Raji (cell line): ENCODE data around the gene TNKS1BP1.

ENCODE experiments used
- POLR2A ChIP-seq: IDR thresholded peaks from 2 replicates; pipeline ENCODE4 v1.6.1; 2011; ENCODE audit warnings: low read depth, low read length, control low read depth; ENCODE audit not compliant: insufficient read depth

TNKS1BP1 gene

GRCh38 chr11:57324886-57325734 lies at the start of gene TNKS1BP1:
TSS of gene TNKS1BP1 (minus strand) at chr11:57324952. CDS start at chr11:57321885, 3,067 bp downstream.
- peak; percentile 80 for TF ChIP-seq POLR2A

- no peak for TF ChIP-seq POLR2A
Observed at GRCh38 chr11:57373146-57373545, 48.4 kb upstream of the TNKS1BP1 start.

GRCh38 chr11:57370941-57371340 lies 46.2 kb upstream of the TNKS1BP1 start:
- no peak for TF ChIP-seq POLR2A

DNA sequence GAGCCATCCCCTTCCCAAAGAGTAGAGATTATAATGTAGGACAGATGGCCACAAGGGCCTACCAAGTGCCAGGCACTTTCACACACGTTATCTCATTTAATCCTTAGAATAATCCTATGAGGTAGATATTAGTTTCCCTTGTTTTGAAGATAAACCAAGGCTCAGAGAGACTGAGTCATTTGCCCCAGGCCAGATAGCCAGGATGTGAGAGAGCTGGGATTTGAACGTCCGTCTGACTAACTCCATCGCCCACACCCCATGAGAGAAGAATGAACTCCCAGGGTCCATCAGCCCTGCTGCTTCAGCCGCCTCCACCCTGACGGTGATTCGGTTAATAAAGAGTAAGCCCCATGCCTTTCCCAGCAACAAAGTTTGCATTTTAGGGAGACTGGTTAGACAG lies 45.5 kb upstream of the TNKS1BP1 start:
- no peak for TF ChIP-seq POLR2A

- TF ChIP-seq POLR2A, result no peak
Observed at GRCh38 chr11:57368845-57369232, 44.1 kb upstream of the TNKS1BP1 start.

DNA sequence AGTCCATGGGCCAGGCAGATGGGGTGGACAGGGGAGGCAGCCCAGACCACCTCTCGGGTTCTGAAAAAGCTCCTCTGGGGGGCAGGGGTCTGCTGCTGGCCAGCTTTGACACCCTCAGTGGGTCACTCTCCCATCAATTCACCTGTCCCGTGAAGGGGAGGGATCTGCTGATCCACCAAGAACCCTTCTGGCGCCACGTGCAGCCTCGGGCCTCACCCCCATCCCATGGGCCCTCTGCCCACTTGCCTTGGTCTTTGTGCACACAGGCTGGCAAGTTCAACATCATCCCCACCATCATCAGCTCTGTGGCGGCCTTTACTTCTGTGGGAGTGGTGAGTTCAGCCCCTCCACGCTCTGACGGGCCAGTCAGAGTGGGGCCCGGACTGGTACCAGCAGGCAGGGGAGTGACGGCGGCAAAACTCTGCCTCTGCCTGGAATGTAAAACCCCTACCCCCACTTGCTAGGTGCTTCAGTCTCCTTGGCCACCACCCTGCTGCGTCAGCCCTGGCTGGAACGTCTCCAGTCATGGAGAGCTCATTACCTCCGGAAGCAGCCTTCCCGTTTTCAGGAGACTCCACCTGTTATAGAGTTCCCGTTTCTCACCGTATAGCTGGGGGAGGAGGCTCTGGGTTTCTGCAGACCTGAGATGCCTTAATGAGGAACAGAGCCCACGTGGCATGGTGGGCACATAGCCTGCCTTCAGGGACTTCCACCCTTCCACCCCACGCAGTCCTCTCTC lies 43.5 kb upstream of the TNKS1BP1 start:
- TF ChIP-seq POLR2A, result no peak

- no peak for TF ChIP-seq POLR2A
Observed at GRCh38 chr11:57364851-57365660, 40.3 kb upstream of the TNKS1BP1 start.

- no peak for TF ChIP-seq POLR2A
Observed at GRCh38 chr11:57363131-57364080, 38.7 kb upstream of the TNKS1BP1 start.

GRCh38 chr11:57361926-57362325 lies 37.2 kb upstream of the TNKS1BP1 start:
- TF ChIP-seq POLR2A, result no peak

- TF ChIP-seq POLR2A, result no peak
Observed at GRCh38 chr11:57360991-57361390, 36.2 kb upstream of the TNKS1BP1 start.

DNA sequence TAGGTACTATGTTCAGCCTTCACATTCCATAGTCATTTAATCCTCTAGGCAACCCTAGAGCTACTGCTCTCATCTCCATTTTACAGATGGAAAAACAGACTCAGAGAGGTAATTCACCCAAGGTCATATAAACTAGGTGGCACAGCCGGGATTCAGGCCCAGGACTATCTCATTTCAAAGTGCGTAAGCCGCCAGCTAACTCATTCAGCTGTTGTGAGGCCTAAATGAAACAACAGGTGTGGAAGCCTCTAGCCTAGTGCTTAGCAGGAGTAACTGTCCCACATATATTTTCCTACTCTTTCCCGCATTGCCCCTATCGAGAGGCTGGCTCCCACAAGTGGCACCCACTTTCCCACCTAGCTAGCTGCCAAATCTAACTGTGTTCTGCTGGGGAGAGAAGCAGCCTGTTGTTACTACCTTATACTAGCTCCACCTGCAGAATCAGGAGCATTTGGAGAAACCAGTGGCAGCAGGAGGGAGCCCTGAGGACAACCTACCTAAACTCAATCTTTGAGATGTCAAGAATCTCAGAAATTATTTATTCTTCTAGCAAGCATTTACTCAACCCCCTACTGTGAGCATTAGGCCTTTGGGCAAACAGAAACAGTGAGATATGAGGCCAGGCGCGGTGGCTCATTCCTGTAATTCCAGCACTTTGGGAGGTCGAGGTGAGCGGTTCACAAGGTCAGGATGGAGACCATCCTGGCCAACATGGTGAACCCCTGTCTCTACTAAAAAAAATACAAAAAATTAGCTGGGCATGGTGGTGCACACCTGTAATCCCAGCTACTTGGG lies 35.3 kb upstream of the TNKS1BP1 start:
- no peak for TF ChIP-seq POLR2A

DNA sequence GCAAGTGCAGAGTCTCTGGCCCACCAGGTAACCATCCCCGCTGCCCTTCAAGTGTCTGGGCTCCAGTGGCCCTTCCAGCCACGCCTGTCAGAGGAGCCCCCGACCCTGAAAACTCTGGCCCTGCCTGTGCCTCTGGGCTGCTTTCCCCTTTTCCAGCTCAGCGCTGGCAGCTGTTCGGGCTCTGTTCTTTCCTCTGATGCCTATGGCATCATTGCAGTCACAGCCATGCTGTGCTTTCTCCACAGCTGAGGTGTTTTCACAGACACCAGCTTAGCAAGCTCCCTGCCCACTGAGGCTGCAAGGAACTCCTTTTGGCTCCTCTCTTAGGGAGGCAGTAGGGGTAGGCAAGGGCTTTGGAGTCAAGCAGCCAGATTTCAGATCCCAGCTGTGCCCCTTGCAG lies 34.6 kb upstream of the TNKS1BP1 start:
- no peak for TF ChIP-seq POLR2A

DNA sequence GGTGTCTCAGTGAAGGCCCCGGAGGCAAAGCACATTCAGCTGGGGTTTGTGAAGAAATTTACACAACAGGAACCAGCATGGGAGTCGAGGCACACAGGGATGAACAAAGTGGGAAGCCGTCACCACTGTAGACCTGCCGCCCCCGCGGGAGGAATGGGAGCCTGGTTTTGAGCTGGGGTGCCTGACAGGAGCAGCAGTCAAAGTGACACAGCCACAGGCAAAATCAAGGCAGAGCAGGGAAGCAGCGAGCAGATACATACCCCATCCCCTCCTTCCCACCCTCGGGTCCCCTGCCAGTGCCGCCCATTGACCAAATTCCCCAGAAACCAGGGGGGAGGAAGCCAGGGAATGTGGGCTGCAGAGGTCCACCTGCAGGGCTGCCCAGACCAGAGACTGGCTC lies 34.2 kb upstream of the TNKS1BP1 start:
- no peak for TF ChIP-seq POLR2A

DNA sequence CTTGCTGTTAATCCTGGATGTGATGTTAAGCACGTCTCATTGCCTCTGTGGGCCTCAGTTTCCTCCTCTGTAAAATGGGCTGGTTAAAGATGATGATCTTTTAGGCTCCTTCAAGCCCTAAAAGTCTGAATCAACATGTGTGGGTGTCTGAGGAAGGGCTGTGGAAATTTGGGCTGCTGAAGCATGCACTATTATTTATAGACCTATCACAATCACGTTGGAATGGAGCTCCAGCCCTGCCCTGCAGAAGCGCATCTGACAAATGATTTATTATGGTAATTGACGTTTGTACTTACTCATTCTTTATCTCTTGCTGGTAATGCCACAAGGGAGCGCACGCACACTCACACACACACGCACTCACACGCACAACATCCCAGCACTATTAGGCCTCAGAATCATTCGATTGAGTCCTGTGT lies 33.8 kb upstream of the TNKS1BP1 start:
- no peak for TF ChIP-seq POLR2A

DNA sequence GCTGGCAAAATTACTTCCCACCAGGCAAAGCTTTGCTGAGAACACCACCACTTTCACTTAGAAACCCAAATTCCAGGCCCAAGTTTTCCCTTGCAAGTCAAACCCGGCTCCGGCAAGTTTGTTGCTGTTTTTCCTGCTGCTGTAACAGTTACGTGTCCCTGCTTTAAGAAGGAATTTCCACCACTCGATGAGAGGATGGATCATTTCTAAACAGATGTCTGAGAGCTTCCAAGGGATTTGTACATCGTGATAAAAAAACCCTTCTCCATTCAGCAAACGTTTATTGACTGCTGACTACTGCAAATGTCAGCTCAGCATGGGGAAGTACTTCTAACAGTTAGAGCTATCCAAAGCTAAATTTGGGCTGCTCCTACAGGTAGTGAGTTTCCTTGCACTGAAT lies 33.1 kb upstream of the TNKS1BP1 start:
- no peak for TF ChIP-seq POLR2A
